Left ventricle myocardium inferior (tissue), 1 donor: ENCODE data around the gene NKX2-2. TPM values are rescaled to one million over a fixed set of nuclear protein-coding genes. Genes with fewer than 3 reads are reported as not detected.

Source experiments
- DNase-seq: peaks from one replicate; pipeline ENCODE4 v3.0.0-alpha.2; 2020
- H3K27ac ChIP-seq: fragments of 200-600 bp; replicated peaks from 2 replicates; pipeline ENCODE4 v1.8.0; 2021
- H3K27me3 ChIP-seq: fragments of 200-600 bp; 2 replicates; pipeline ENCODE4 v1.8.0; 2021; ENCODE audit warnings: low read depth
- H3K36me3 ChIP-seq: fragments of 200-600 bp; 2 replicates; pipeline ENCODE4 v1.8.0; 2021
- H3K4me1 ChIP-seq: fragments of 200-600 bp; 2 replicates; pipeline ENCODE4 v1.8.0; 2021
- H3K4me3 ChIP-seq: fragments of 200-600 bp; 2 replicates; pipeline ENCODE4 v1.8.0; 2021; ENCODE audit warnings: mild to moderate bottlenecking, moderate library complexity
- H3K9me3 ChIP-seq: fragments of 200-600 bp; replicated peaks from 2 replicates; pipeline ENCODE4 v1.8.0; 2021
- intact Hi-C: fragments of 100-400 bp; cut with micrococcal nuclease; formaldehyde crosslinking; loops from one replicate; pipeline ENCODE4 v1.11.0; 2022
- total RNA-seq: library from RNA; stranded (reverse); fragmentation: NEBNext Ultra II Directional; extraction: Animal tissue kit (Norgen Biotek cat#: 25700); gene quantifications from one replicate; pipeline ENCODE4 v1.2.1, GENCODE V29; 2021
- TF ChIP-seq, protein P1 (sequence below): fragments of 200-600 bp; IDR thresholded peaks from 2 replicates; pipeline ENCODE4 v1.8.0; 2021; ENCODE audit warnings: antibody characterized with exemption, mild to moderate bottlenecking, borderline replicate concordance
- donor health status: DM: no; HTN: yes; CAD: no; lungs with severe emphysema.

Gene NKX2-2
- total RNA-seq, 1 donor from 2014 or later = not detected

DNA sequence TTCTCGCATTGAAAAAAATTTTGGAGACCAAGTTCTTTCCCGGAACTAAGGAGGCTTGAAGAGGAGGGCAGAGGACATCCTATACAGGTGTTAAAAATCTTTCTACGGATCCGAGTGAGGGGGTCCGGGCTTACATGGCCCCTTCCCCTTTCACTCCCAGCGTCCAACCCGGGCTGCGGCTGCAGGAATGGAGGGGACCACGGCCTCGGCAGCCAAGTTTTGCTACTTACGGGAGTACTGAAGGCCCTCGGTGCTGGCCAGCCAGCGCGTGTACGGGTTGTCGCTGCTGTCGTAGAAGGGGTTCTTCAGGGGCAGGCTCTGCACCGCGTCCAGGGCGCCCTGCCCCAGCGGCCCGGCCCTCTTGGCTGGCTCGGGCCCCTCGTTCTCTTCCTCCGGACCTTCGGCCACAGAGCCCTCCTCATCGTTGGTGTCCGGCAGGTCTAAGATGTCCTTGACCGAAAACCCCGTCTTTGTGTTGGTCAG is 642 bp downstream of the NKX2-2 start:
- intact Hi-C loops = no loop called here
- Histone ChIP-seq H3K4me3 (peak overlapping the region; percentile 56), H3K36me3 (no peaks in the 10 kb centered on the region), H3K27ac (no peak overlapping the region), H3K27me3 (peaks cover 100% of the 10 kb centered on the region), H3K4me1 (peaks cover 84% of the 10 kb centered on the region), H3K9me3 (no peaks in the 10 kb centered on the region)
- DNase-seq = no peak
- TF ChIP-seq, protein P1, sequence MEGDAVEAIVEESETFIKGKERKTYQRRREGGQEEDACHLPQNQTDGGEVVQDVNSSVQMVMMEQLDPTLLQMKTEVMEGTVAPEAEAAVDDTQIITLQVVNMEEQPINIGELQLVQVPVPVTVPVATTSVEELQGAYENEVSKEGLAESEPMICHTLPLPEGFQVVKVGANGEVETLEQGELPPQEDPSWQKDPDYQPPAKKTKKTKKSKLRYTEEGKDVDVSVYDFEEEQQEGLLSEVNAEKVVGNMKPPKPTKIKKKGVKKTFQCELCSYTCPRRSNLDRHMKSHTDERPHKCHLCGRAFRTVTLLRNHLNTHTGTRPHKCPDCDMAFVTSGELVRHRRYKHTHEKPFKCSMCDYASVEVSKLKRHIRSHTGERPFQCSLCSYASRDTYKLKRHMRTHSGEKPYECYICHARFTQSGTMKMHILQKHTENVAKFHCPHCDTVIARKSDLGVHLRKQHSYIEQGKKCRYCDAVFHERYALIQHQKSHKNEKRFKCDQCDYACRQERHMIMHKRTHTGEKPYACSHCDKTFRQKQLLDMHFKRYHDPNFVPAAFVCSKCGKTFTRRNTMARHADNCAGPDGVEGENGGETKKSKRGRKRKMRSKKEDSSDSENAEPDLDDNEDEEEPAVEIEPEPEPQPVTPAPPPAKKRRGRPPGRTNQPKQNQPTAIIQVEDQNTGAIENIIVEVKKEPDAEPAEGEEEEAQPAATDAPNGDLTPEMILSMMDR = no peak

- H3K9me3 ChIP-seq = no peaks in the 10 kb centered on the region
- TF ChIP-seq, protein P1 = no peak
- peaks cover 83% of the 10 kb centered on the region for H3K4me1 ChIP-seq
- H3K27me3 ChIP-seq = peaks cover 100% of the 10 kb centered on the region
- H3K4me3 ChIP-seq = peak overlapping the region; percentile 56
- no peak overlapping the region for H3K27ac ChIP-seq
- no peaks in the 10 kb centered on the region for H3K36me3 ChIP-seq
- intact Hi-C loops = no loop called here
- DNase-seq = no peak
Observed at GRCh38 chr20:21512634-21513180, 1.2 kb downstream of the NKX2-2 start.

DNA sequence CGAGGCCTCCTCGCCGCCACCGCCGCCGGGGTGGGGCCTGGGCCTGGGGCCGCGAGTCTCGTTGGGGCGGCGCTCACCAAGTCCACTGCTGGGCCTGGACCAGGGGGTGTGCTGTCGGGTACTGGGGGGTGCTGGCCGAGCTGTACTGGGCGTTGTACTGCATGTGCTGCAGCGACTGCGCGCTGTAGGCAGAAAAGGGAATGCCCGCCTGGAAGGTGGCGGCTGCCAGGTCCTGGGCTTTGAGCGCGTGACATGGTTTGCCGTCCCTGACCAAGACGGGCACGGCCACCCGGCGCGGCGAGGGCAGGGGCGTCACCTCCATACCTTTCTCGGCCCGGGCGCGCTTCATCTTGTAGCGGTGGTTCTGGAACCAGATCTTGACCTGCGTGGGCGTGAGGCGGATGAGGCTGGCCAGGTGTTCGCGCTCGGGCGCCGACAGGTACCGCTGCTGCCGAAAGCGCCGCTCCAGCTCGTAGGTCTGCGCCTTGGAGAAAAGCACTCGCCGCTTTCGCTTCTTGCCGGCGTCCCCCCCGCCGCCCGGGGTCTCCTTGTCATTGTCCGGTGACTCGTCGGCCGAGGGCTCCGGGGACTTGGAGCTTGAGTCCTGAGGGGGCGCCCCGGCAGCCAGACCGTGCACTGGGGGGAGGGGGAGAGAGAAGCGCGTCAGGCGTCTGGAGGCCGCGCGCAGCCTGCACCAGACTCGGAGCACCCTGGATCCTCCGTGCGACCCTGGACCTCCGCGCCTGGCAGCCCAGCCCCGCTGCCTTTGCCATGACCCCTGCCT is 1.8 kb downstream of the NKX2-2 start:
- no peaks in the 10 kb centered on the region for H3K36me3 ChIP-seq
- no peak for DNase-seq
- H3K4me1 ChIP-seq = peaks cover 76% of the 10 kb centered on the region
- TF ChIP-seq, protein P1 = no peak
- no peak overlapping the region for H3K27ac ChIP-seq
- H3K27me3 ChIP-seq = peaks cover 100% of the 10 kb centered on the region
- H3K9me3 ChIP-seq = no peaks in the 10 kb centered on the region
- peak overlapping the region; percentile 56 for H3K4me3 ChIP-seq
- intact Hi-C loops = no loop called here

GRCh38 chr20:21511485-21511849 is 2.4 kb downstream of the NKX2-2 start:
- TF ChIP-seq, protein P1 = no peak
- peaks cover 100% of the 10 kb centered on the region for H3K27me3 ChIP-seq
- intact Hi-C loops = no loop called here
- H3K4me3 ChIP-seq = peak overlapping the region; percentile 56
- peaks cover 71% of the 10 kb centered on the region for H3K4me1 ChIP-seq
- no peaks in the 10 kb centered on the region for H3K9me3 ChIP-seq
- DNase-seq = no peak
- no peaks in the 10 kb centered on the region for H3K36me3 ChIP-seq
- H3K27ac ChIP-seq = no peak overlapping the region

- peak overlapping the region; percentile 62 for H3K4me3 ChIP-seq
- peaks cover 100% of the 10 kb centered on the region for H3K27me3 ChIP-seq
- TF ChIP-seq, protein P1 = no peak
- H3K9me3 ChIP-seq = no peaks in the 10 kb centered on the region
- no peaks in the 10 kb centered on the region for H3K36me3 ChIP-seq
- intact Hi-C loops = no loop called here
- no peak for DNase-seq
- no peak overlapping the region for H3K27ac ChIP-seq
- H3K4me1 ChIP-seq = peaks cover 72% of the 10 kb centered on the region
Observed at GRCh38 chr20:21510414-21511384, 3.2 kb downstream of the NKX2-2 start.
